HG02943 (cell line): ENCODE measurements around the gene SLC26A2.
"Not testable (repeated sequence)": the region's sequence is repeated elsewhere in the genome, so short reads cannot be mapped to it uniquely, and the experiment has no call there.

Source experiments
- ATAC-seq: cut with Tn5 transposase; IDR thresholded peaks from one replicate; pipeline ENCODE4 v1.9.1; 2021; ENCODE audit warnings: mild to moderate bottlenecking, low read depth, moderate library complexity; ENCODE audit not compliant: unreplicated experiment

SLC26A2 gene

DNA sequence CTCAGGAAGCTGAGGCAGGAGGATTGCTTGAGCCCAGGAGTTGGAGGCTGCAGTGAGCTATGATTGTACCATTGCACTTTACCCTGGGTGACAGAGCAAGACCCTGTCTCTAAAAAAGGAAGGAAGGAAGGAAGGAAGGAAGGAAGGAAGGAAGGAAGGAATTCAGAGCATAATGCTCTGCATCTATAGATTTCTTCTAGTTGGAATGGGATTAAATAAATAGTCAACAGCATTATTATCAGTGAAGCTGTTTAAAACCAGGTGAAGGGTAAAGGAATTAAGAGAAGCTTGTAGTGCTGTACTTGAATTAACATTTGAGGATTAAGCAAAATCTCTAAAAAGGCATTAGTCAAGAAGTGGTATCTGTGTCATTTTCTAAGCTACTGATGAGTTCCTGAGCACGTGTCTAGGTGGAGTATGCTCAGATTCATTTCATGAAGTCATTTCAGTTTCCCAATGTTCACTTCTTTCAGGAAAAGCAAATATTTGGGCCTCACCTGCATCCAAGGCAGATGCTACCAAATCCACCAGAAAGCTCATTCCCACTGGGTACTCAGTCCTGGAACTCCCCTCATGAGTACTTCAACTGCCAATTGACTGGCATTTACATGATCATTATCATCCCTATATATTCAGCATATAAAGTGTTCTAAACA is 24.4 kb upstream of the SLC26A2 start:
- ATAC-seq, result no peak

- ATAC-seq, result no peak
Measured at GRCh38 chr5:149936700-149937091, 23.9 kb upstream of the SLC26A2 start.

DNA sequence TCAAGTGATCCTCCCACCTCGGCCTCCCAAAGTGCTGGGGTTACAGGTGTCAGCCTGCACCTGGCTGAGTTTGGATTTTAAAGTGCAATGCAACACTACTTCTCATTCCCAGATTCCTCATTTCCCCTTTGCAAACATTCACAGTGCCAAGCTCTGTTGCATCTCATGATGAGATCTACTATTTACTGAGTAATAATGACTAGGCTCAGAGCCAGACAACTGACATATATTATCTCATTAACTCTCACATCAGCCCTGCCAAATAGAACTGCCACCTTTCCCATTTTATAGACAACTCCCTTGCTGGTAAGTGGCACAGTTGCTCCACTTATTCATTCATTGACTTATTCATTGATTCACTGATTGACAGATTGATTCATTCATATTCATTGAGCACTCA is 22.9 kb upstream of the SLC26A2 start:
- ATAC-seq, result no peak

DNA sequence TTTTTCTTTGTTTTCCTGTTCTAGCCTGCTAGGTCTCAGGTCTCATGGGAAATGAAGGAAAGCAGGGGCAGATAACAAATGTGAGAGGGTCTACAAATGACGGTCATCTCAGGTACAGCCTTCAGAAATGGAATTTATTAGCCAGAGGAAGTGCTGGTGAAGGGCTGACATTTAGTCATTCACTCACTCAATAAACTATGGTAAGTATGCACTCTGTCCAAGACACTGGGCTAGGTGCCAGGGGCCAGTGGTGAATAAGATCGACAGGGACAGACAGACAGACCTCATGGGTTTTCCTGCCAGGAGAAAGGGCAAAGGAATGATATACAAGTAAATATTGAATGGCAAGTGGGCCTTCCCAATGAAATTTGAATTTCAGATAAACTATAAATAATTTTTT is 22.3 kb upstream of the SLC26A2 start:
- no peak for ATAC-seq

GRCh38 chr5:149938791-149939358 is 21.7 kb upstream of the SLC26A2 start:
- ATAC-seq, result no peak

- no peak for ATAC-seq
Measured at GRCh38 chr5:149939546-149939945, 21.0 kb upstream of the SLC26A2 start.

DNA sequence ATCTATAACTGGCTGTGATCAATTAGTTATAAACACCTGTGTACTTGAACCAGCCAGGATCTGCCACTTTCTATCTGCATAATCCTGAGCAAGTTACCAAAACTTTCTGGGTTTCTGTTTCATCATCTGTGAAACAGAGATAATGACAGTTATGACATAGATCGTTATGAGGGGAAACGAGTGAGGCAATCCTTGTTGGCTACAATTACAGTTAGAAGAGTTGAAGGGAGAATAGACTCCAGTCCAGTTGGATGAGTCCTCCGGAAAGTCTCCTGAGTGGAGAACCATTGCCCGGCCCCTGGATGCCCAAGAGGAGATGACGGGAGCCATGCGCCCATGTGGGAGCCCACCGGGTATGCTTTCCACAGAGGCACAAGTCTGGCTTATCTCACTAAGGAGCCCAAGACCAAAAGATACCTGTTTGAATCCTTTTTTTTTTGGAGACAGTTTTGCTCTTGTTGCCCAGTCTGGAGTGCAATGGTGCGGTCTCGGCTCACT is 20.4 kb upstream of the SLC26A2 start:
- no peak for ATAC-seq

- ATAC-seq, result no peak
Measured at GRCh38 chr5:149940941-149941644, 19.5 kb upstream of the SLC26A2 start.

DNA sequence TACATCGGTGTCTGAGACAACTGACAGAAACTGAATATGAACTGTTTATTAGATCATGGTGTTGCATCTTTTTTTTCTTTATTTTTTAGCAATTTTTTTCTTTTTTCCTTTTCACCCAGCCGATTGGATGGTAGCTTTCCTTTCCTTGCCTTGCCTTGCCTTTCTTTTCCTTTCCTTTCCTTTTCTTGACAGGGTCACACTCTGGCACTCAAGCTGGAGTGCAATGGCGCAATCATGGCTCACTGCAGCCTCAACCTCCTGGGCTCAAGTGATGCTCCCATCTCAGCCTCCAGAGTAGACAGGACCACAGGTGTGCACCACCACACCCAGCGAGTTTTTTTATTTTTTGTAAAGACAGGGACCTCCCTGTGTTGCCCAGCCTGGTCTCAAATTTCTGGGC is 18.8 kb upstream of the SLC26A2 start:
- ATAC-seq, result no peak

GRCh38 chr5:149942199-149942598 is 18.4 kb upstream of the SLC26A2 start:
- ATAC-seq, result no peak

DNA sequence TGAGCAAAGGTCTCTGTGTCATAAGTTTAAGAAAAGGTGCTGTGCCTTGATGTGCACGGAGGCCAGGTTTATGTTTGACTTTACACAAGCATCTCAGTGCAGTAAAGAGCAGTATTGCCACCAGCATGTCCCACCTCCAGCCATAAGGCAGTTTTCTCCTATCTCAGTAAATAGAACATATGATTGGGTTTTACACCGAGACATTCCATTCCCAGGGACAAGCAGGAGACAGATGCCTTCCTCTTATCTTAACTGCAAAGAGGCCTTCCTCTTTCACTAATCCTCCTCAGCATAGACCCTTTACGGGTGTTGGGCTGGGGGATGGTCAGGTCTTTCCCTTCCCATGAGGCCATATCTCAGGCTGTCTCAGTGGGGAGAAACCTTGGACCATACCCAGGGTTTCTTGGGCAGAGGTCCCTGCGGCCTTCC is 17.8 kb upstream of the SLC26A2 start:
- ATAC-seq, result not testable (repeated sequence)

DNA sequence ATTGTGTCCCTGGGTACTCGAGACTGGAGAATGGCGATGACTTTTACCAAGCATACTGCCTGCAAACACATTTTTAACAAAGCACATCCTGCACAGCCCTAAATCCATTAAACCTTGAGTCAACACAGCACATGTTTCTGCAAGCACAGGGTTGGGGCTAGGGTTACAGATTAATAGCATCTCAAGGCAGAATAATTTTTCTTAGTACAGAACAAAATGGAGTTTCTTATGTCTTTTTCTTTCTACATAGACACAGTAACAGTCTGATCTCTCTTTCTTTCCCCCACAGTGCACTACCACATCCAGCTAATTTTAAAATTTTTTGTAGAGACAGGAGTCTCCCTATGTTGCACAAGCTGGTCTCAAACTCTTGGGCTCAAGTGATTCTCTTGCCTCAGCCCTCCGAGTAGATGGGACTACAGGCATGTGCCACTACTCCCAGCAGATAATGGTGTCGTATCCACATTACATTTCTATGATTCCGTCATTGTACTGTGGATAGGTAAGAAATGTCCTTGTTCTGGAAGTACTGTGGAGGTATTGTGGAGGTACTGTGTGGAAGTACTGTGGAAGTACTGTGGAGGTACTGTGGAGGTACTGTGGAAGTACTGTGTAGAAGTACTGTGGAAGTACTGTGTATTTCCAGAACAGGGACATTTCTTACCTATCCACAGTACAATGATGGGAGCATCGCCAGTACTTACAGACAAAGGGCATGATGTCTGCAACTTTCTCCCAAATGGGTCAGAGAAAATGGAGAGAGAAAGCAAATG is 17.2 kb upstream of the SLC26A2 start:
- not testable (repeated sequence) for ATAC-seq

- no peak for ATAC-seq
Measured at GRCh38 chr5:149944666-149945065, 15.9 kb upstream of the SLC26A2 start, which contains the start of gene PDE6A. Gene PDE6A, minus strand, starts transcription at chr5:149944793. Its CDS starts 120 bp downstream, at chr5:149944673.

DNA sequence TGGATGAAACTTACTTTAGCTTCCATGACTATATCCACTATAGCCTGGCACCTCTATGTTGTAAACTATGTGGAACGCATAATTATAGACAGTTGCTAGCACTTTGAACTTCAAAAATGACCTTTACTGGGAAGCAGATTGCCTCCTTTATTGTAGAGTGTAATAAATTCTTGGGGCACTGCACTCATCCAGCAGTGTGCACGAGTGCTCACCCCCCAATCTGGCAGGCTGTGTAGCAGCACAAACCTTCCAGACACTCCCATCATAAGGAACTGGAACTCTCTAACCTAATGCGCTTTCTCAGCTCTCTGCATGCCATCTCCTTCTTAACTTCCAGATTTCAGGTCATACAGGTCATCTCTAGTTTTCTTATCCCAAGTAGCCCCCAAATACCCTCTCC is 14.4 kb upstream of the SLC26A2 start:
- ATAC-seq, result no peak

- no peak for ATAC-seq
Measured at GRCh38 chr5:149948993-149949392, 11.6 kb upstream of the SLC26A2 start.

DNA sequence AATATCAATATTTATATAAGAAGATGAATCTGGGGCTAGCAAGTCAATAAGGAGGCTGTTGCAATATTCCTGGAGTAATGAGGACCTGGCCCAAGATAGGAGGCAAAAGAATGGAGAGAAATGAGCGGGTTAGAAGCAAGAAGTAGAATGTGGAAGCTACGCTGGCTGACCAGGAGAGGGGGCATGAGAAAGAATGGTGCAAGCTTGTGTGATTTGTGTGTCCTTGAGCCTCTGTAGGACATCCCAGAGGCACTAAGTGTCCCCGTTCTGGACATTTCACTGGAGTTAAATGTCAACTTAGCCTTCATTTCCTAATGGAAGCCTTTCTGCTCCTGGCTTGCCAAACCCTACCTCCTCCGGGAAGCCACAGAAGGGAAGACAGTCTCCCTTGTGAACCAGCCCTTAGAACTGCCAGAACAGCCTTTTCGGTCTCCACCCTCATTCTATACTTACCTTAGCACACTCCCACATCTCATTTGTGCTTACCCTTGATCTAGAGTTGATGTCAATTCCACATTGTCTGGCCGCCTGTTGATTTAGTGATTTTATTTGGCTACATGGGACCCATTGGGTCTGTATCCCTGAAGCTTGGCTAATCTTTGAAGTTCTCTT is 9.3 kb upstream of the SLC26A2 start:
- no peak for ATAC-seq

- ATAC-seq, result no peak
Measured at GRCh38 chr5:149953436-149954121, 7.0 kb upstream of the SLC26A2 start.

DNA sequence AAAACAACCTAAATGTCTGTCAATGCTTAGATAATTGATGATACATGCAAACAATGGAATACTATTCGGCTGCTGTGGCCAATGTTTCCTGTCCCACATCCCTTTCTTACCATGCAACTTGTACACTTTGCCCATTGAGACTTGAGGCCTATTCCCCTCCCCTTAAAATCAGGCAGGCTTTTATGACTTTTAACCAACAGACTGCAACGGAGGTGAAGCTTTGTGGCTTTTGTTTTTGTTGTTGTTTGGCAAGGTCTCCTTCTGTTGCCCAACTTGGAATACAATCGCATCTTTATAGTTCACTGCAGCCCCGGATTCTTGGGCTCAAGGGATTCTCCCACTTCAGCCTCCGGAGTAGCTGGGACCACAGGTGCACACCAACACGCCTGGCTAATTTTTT is 5.8 kb upstream of the SLC26A2 start:
- ATAC-seq, result no peak

GRCh38 chr5:149956685-149957084 is 3.9 kb upstream of the SLC26A2 start:
- no peak for ATAC-seq

GRCh38 chr5:149957855-149958254 is 2.7 kb upstream of the SLC26A2 start:
- no peak for ATAC-seq
